Liver (tissue), 9 donors: ENCODE data around the gene EIF4G3. TPM values are rescaled to one million over a fixed set of nuclear protein-coding genes. Genes with fewer than 3 reads are reported as not detected.

ENCODE experiments used
- DNase-seq: peaks from one replicate; pipeline ENCODE4 v3.0.0-alpha.2; 2017; ENCODE audit warnings: low spot score
- H3K27ac ChIP-seq, 2 donors: one replicate each; pipeline ENCODE4 v1.7.0; 2013; ENCODE audit warnings: inconsistent platforms in 2 of 2, low read length in 2 of 2, control low read depth in 1 of 2, low read depth in 1 of 2, mild to moderate bottlenecking in 1 of 2
- H3K27me3 ChIP-seq, 4 donors: one replicate each; pipeline versions ENCODE4 v1.6.1 to v1.7.0; 2013; ENCODE audit warnings: low read length in 3 of 4, inconsistent platforms in 1 of 4, mild to moderate bottlenecking in 1 of 4, moderate library complexity in 1 of 4; ENCODE audit not compliant: control insufficient read depth in 4 of 4, insufficient read depth in 4 of 4
- H3K36me3 ChIP-seq, 4 donors: one replicate each; pipeline versions ENCODE4 v1.6.1 to v1.7.0; 2013; ENCODE audit warnings: low read length in 3 of 4, mild to moderate bottlenecking in 3 of 4, low read depth in 1 of 4, moderate library complexity in 1 of 4; ENCODE audit not compliant: control insufficient read depth in 4 of 4, insufficient read depth in 3 of 4
- H3K4me1 ChIP-seq, 4 donors: one replicate each; pipeline versions ENCODE4 v1.6.1 to v1.7.0; 2013; ENCODE audit warnings: low read length in 3 of 4, mild to moderate bottlenecking in 3 of 4, moderate library complexity in 1 of 4; ENCODE audit not compliant: control insufficient read depth in 4 of 4, insufficient read depth in 4 of 4
- H3K4me3 ChIP-seq, 3 donors: one replicate each; pipeline versions ENCODE4 v1.6.1 to v1.7.0; 2013; ENCODE audit warnings: low read length in 3 of 3, control low read depth in 1 of 3, low read depth in 1 of 3, mild to moderate bottlenecking in 1 of 3
- H3K9ac ChIP-seq, 2 donors: one replicate each; pipeline ENCODE4 v1.7.0; 2013; ENCODE audit warnings: low read length in 2 of 2, mild to moderate bottlenecking in 2 of 2, moderate library complexity in 2 of 2, control low read depth in 1 of 2, low read depth in 1 of 2
- H3K9me3 ChIP-seq, 4 donors: one replicate each; pipeline versions ENCODE4 v1.6.1 to v1.7.0; 2013; ENCODE audit warnings: low read length in 3 of 4; ENCODE audit not compliant: control insufficient read depth in 4 of 4
- ATF3 ChIP-seq: IDR thresholded peaks from 2 replicates; pipeline ENCODE4 v1.6.1; 2016; ENCODE audit warnings: antibody characterized with exemption
- CTCF ChIP-seq: fragments of 150-350 bp; IDR thresholded peaks from 2 replicates; pipeline ENCODE4 v1.5.1; 2017; ENCODE audit warnings: improper control_type of control experiment, low read depth, low read length; ENCODE audit not compliant: missing input control
- EGR1 ChIP-seq, 2 donors: IDR thresholded peaks; 2 replicates each; pipeline ENCODE4 v1.6.1; 2016 to 2018; ENCODE audit warnings: antibody characterized with exemption in 2 of 2, low read depth in 2 of 2
- FOXA1 ChIP-seq: IDR thresholded peaks from 2 replicates; pipeline ENCODE4 v1.6.1; 2016; ENCODE audit warnings: antibody characterized with exemption
- GABPA ChIP-seq, 2 donors: IDR thresholded peaks in 1 of 2; conservative IDR thresholded peaks in 1 of 2; 2 replicates each; pipeline ENCODE4 v1.6.1; 2016; ENCODE audit warnings: antibody characterized with exemption in 2 of 2, mild to moderate bottlenecking in 1 of 2, moderate library complexity in 1 of 2
- HNF4A ChIP-seq, 2 donors: conservative IDR thresholded peaks; 2 replicates each; pipeline ENCODE4 v1.6.1; 2016; ENCODE audit warnings: antibody characterized with exemption in 2 of 2, mild to moderate bottlenecking in 2 of 2
- HNF4G ChIP-seq: IDR thresholded peaks from 2 replicates; pipeline ENCODE4 v1.6.1; 2016; ENCODE audit warnings: antibody characterized with exemption
- MAX ChIP-seq: IDR thresholded peaks from 2 replicates; pipeline ENCODE4 v1.6.1; 2016; ENCODE audit warnings: antibody characterized with exemption
- NR2F2 ChIP-seq: IDR thresholded peaks from 2 replicates; pipeline ENCODE4 v1.6.1; 2016; ENCODE audit warnings: antibody characterized with exemption
- REST ChIP-seq: IDR thresholded peaks from 2 replicates; pipeline ENCODE4 v1.6.1; 2016; ENCODE audit warnings: antibody characterized with exemption, mild to moderate bottlenecking
- RXRA ChIP-seq, 2 donors: IDR thresholded peaks; 2 replicates each; pipeline ENCODE4 v1.6.1; 2017 to 2018; ENCODE audit warnings: antibody characterized with exemption in 2 of 2, mild to moderate bottlenecking in 1 of 2
- TAF1 ChIP-seq: conservative IDR thresholded peaks from 2 replicates; pipeline ENCODE4 v1.6.1; 2016; ENCODE audit warnings: antibody characterized with exemption, mild to moderate bottlenecking
- ZBTB33 ChIP-seq: IDR thresholded peaks from 2 replicates; pipeline ENCODE4 v1.6.1; 2016; ENCODE audit warnings: antibody characterized with exemption
- WGBS: extraction: QIAGEN DNeasy Blood & Tissue Kit; methylation state at CpG from one replicate; pipeline ENCODE4 v1.1.7; 2013; 5-methylcytosine and 5-hydroxymethylcytosine counted together
- polyA plus RNA-seq, 2 donors: library from polyadenylated mRNA; stranded (reverse) in 1 of 2; unstranded in 1 of 2; fragments of 200-250 nt in 1 of 2; fragments of >200 nt in 1 of 2; fragmentation: Nextera tagmentation in 1 of 2; extraction: Ambion mirVana in 1 of 2; gene quantifications; one replicate each; pipeline versions ENCODE4 v1.2.1 to v1.2.3, GENCODE V29; 2013 to 2015
- total RNA-seq, 2 donors: library from RNA; depleted of rRNA; stranded (reverse); fragments of >200 nt; gene quantifications; one replicate each; pipeline ENCODE4 v1.2.3, GENCODE V29; 2014
- donor health status: healthy.
- donor health status: healthy.
- donor health status: healthy.
- donor health status: healthy.
- donor health status: healthy.

The EIF4G3 gene
- total and polyA plus RNA-seq, 4 donors: 7.6 to 22.8 (median 11.7) TPM

GRCh38 chr1:20767271-20767670, 409.4 kb downstream of the EIF4G3 start:
- Histone ChIP-seq H3K27ac (no peak overlapping the region), H3K27me3 (no peaks in the 10 kb centered on the region)
- no peak for TF ChIP-seq NR2F2
- no peak for TF ChIP-seq FOXA1

GRCh38 chr1:20763417-20763816, 413.3 kb downstream of the EIF4G3 start:
- Histone ChIP-seq H3K36me3 (peaks cover 29 to 83% (median 69%) of the 10 kb centered on the region in 4 donors), H3K9ac (no peak overlapping the region), H3K27ac (no peak overlapping the region), H3K4me3 (no peak overlapping the region), H3K4me1 (no peaks in the 10 kb centered on the region), H3K27me3 (no peaks in the 10 kb centered on the region), H3K9me3 (no peaks in the 10 kb centered on the region)
- 97% methylated on average over 3 of the region's 3 CpGs for WGBS
- no peak for TF ChIP-seq EGR1 (IDR thresholded peaks at IDR 0.05; ENCODE audit: low read depth in 2 of 2)
- no peak for TF ChIP-seq CTCF
- no peak for TF ChIP-seq REST
- TF ChIP-seq MAX: no peak
- DNase-seq: no peak

More at GRCh38 chr1:20767271-20767670, 409.4 kb downstream of the EIF4G3 start:
- H3K36me3 ChIP-seq: peaks cover 22 to 89% (median 80%) of the 10 kb centered on the region in 4 donors
- no peak overlapping the region for H3K9ac ChIP-seq
- H3K4me1 ChIP-seq: no peaks in the 10 kb centered on the region
- DNase-seq: no peak
- no peaks in the 10 kb centered on the region for H3K9me3 ChIP-seq
- H3K4me3 ChIP-seq: no peak overlapping the region

- Histone ChIP-seq H3K9ac (no peak overlapping the region), H3K36me3 (peaks cover 21 to 84% (median 66%) of the 10 kb centered on the region in 4 donors), H3K9me3 (no peaks in the 10 kb centered on the region), H3K27me3 (no peaks in the 10 kb centered on the region), H3K4me3 (no peak overlapping the region), H3K27ac (no peak overlapping the region), H3K4me1 (no peaks in the 10 kb centered on the region)
- WGBS: 97% methylated on average over 6 of the region's 6 CpGs
- TF ChIP-seq ATF3 (no peak), HNF4G (no peak), RXRA (IDR thresholded peaks at IDR 0.05) (no peak), CTCF (no peak), GABPA (IDR thresholded peaks at IDR 0.05 in 1 of 2, conservative IDR thresholded peaks at IDR 0.05 in 1 of 2) (no peak), ZBTB33 (no peak), NR2F2 (no peak), MAX (no peak), HNF4A (conservative IDR thresholded peaks at IDR 0.05) (no peak), TAF1 (no peak)
- no peak for DNase-seq
Observed at GRCh38 chr1:20760322-20760721, 416.4 kb downstream of the EIF4G3 start.
